Liver (tissue), 3 donors: ENCODE results near the gene SYCP3.

Experiments used
- GABPA ChIP-seq, 2 donors: IDR thresholded peaks in 1 of 2; conservative IDR thresholded peaks in 1 of 2; 2 replicates each; pipeline ENCODE4 v1.6.1; 2016; ENCODE audit warnings: antibody characterized with exemption in 2 of 2, mild to moderate bottlenecking in 1 of 2, moderate library complexity in 1 of 2
- JUND ChIP-seq, 2 donors: IDR thresholded peaks; 2 replicates each; pipeline ENCODE4 v1.6.1; 2016; ENCODE audit warnings: antibody characterized with exemption in 2 of 2
- TAF1 ChIP-seq: conservative IDR thresholded peaks from 2 replicates; pipeline ENCODE4 v1.6.1; 2016; ENCODE audit warnings: antibody characterized with exemption, mild to moderate bottlenecking
- TF ChIP-seq, protein P1 (sequence below): fragments of 150-350 bp; IDR thresholded peaks from 2 replicates; pipeline ENCODE4 v1.5.1; 2017; ENCODE audit warnings: improper control_type of control experiment, low read depth, low read length; ENCODE audit not compliant: missing input control
- TF ChIP-seq, protein P2 (sequence below): IDR thresholded peaks from 2 replicates; pipeline ENCODE4 v1.6.1; 2016; ENCODE audit warnings: antibody characterized with exemption, mild to moderate bottlenecking
- TF ChIP-seq, protein P3 (sequence below): IDR thresholded peaks from 2 replicates; pipeline ENCODE4 v1.6.1; 2016; ENCODE audit warnings: antibody characterized with exemption
- donor health status: healthy.
- donor health status: healthy.

DNA sequence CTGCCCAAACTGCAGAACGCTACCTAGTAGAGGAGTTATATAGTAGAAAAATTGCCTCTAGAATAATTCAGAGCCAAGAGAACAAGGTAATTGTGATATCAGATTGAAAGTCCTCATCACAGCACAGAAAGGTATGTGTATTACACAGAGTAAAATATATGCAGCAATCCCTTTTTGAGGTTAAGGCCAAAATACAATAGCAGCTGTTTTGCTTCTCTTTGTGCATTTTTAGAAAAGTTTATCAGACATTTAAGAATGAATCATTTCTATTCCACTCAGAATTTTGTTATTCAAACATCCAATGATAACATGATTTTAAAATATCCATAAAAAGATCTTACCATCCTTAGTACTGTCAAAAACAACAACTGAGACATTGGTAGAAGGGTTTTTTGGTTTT, 46.4 kb upstream of the SYCP3 start:
- TF ChIP-seq, protein P1, sequence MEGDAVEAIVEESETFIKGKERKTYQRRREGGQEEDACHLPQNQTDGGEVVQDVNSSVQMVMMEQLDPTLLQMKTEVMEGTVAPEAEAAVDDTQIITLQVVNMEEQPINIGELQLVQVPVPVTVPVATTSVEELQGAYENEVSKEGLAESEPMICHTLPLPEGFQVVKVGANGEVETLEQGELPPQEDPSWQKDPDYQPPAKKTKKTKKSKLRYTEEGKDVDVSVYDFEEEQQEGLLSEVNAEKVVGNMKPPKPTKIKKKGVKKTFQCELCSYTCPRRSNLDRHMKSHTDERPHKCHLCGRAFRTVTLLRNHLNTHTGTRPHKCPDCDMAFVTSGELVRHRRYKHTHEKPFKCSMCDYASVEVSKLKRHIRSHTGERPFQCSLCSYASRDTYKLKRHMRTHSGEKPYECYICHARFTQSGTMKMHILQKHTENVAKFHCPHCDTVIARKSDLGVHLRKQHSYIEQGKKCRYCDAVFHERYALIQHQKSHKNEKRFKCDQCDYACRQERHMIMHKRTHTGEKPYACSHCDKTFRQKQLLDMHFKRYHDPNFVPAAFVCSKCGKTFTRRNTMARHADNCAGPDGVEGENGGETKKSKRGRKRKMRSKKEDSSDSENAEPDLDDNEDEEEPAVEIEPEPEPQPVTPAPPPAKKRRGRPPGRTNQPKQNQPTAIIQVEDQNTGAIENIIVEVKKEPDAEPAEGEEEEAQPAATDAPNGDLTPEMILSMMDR = no peak
- TF ChIP-seq, protein P2, sequence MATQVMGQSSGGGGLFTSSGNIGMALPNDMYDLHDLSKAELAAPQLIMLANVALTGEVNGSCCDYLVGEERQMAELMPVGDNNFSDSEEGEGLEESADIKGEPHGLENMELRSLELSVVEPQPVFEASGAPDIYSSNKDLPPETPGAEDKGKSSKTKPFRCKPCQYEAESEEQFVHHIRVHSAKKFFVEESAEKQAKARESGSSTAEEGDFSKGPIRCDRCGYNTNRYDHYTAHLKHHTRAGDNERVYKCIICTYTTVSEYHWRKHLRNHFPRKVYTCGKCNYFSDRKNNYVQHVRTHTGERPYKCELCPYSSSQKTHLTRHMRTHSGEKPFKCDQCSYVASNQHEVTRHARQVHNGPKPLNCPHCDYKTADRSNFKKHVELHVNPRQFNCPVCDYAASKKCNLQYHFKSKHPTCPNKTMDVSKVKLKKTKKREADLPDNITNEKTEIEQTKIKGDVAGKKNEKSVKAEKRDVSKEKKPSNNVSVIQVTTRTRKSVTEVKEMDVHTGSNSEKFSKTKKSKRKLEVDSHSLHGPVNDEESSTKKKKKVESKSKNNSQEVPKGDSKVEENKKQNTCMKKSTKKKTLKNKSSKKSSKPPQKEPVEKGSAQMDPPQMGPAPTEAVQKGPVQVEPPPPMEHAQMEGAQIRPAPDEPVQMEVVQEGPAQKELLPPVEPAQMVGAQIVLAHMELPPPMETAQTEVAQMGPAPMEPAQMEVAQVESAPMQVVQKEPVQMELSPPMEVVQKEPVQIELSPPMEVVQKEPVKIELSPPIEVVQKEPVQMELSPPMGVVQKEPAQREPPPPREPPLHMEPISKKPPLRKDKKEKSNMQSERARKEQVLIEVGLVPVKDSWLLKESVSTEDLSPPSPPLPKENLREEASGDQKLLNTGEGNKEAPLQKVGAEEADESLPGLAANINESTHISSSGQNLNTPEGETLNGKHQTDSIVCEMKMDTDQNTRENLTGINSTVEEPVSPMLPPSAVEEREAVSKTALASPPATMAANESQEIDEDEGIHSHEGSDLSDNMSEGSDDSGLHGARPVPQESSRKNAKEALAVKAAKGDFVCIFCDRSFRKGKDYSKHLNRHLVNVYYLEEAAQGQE = no peak
- TF ChIP-seq TAF1 (no peak), GABPA (IDR thresholded peaks at IDR 0.05 in 1 of 2, conservative IDR thresholded peaks at IDR 0.05 in 1 of 2) (no peak), JUND (IDR thresholded peaks at IDR 0.05) (no peak)
- TF ChIP-seq, protein P3, sequence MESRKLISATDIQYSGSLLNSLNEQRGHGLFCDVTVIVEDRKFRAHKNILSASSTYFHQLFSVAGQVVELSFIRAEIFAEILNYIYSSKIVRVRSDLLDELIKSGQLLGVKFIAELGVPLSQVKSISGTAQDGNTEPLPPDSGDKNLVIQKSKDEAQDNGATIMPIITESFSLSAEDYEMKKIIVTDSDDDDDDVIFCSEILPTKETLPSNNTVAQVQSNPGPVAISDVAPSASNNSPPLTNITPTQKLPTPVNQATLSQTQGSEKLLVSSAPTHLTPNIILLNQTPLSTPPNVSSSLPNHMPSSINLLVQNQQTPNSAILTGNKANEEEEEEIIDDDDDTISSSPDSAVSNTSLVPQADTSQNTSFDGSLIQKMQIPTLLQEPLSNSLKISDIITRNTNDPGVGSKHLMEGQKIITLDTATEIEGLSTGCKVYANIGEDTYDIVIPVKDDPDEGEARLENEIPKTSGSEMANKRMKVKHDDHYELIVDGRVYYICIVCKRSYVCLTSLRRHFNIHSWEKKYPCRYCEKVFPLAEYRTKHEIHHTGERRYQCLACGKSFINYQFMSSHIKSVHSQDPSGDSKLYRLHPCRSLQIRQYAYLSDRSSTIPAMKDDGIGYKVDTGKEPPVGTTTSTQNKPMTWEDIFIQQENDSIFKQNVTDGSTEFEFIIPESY = no peak
